H1 (cell line): ENCODE measurements around the gene USHBP1. TPM values are rescaled to one million over a fixed set of nuclear protein-coding genes. Genes with fewer than 3 reads are reported as not detected.

Experiments used
- CHD7 ChIP-seq: fragments of 300-600 bp; sonication (generic); IDR thresholded peaks from 2 replicates; pipeline ENCODE4 v1.7.1; 2012; ENCODE audit warnings: low read length, moderate library complexity, mild to moderate bottlenecking, inconsistent platforms; ENCODE audit not compliant: insufficient replicate concordance
- CTCF ChIP-seq, 3 experiments: IDR thresholded peaks; 1 replicate in 2 of 3; 2 replicates in 1 of 3; pipeline versions ENCODE4 v1.5.1 to v1.6.1; 2011; ENCODE audit warnings: low read length in 3 of 3, mild to moderate bottlenecking in 3 of 3, inconsistent platforms in 2 of 3, low read depth in 1 of 3, moderate library complexity in 1 of 3; ENCODE audit not compliant: insufficient read depth in 1 of 3; ENCODE audit errors: control extremely low read depth in 1 of 3
- NANOG ChIP-seq: IDR thresholded peaks from 2 replicates; pipeline ENCODE4 v1.6.1; 2011; ENCODE audit warnings: low read length, low read depth, mild to moderate bottlenecking, inconsistent platforms; ENCODE audit not compliant: insufficient read depth, poor library complexity, severe bottlenecking
- RBBP5 ChIP-seq: IDR thresholded peaks from 2 replicates; pipeline ENCODE4 v1.7.1; 2012; ENCODE audit warnings: low read depth, mild to moderate bottlenecking, inconsistent platforms, low read length, moderate library complexity, borderline replicate concordance
- SIN3A ChIP-seq, 2 experiments: IDR thresholded peaks in 1 of 2; conservative IDR thresholded peaks in 1 of 2; 2 replicates each; pipeline ENCODE4 v1.6.1; 2011 to 2012; ENCODE audit warnings: low read length in 2 of 2, improper control_type of control experiment in 1 of 2, low read depth in 1 of 2, mild to moderate bottlenecking in 1 of 2
- SP1 ChIP-seq: IDR thresholded peaks from 2 replicates; pipeline ENCODE4 v1.6.1; 2011; ENCODE audit warnings: low read depth, low read length
- YY1 ChIP-seq: IDR thresholded peaks from 2 replicates; pipeline ENCODE4 v1.6.1; 2011; ENCODE audit warnings: low read depth, mild to moderate bottlenecking, low read length
- polyA plus RNA-seq, 7 experiments: library from polyadenylated mRNA; depleted of rRNA in 3 of 7; stranded (reverse) in 5 of 7; unstranded in 2 of 7; fragments of >200 nt in 5 of 7; fragments of 200-250 nt in 2 of 7; gene quantifications; 1 replicate in 5 of 7; 2 replicates in 1 of 7; 4 replicates in 1 of 7; pipeline versions ENCODE4 v1.2.1 to v1.2.3, GENCODE V29; 2011 to 2013; ENCODE audit warnings: missing spikeins in 2 of 7, mixed read lengths in 2 of 7
- total RNA-seq: library from RNA; stranded (reverse); fragmentation: NEBNext Ultra II Directional; extraction: Animal tissue kit (Norgen Biotek cat#: 25700); gene quantifications from 2 replicates; pipeline ENCODE4 v1.2.1, GENCODE V29; 2021

The USHBP1 gene
- total and polyA plus RNA-seq, 2 of the 8 experiments (the other 6 are each of a cell fraction or from before 2014, with no cell fraction given): 5.0 to 7.5 TPM

DNA sequence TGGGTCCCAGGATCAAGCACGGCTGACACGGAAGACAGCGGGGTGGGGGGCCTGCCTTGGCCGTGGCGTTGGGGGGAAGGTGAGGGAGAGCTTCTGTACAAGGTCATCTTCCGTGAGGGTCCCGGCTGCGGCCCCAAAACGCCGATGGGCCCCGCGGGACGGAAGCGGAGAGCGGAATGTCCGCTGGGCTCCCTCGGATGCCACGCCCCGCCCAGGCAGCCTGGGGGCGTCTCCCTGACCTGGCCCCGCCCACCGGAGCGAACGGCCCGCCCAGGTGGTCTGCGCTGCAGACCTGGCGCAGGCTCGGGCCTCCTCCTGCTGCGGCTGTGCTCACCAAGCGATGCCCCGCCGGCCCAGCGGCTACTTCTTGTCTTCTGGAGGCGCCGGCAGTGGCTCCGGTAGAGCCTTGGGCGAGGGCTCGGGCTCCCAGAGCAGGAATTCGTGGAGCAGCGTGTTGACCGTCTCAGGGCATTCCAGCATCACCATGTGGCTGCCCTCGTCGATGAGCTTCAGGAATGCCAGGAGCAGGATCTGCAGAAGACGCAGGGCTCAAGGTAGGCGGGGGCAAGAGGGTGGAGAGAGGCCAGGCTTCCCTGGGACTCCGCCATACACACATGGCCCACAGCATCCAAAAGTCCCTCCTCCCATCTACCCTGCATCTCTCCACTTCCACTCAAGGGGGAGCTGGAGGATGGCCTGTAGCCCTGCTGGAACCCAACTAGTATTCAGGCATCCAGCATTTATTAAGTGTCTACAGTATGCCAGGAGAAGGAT is 27.9 kb upstream of the USHBP1 start (continued):
- TF ChIP-seq CHD7 (no peak), SP1 (no peak), CTCF (IDR thresholded peaks at IDR 0.05; ENCODE audit: control extremely low read depth in 1 of 3, insufficient read depth in 1 of 3, low read depth in 1 of 3, low read length in 3 of 3) (peak; percentile 69 to 81 (median 74)), NANOG (no peak), RBBP5 (peak; percentile 73), YY1 (peak; percentile 64), SIN3A (conservative IDR thresholded peaks at IDR 0.05 in 1 of 2, IDR thresholded peaks at IDR 0.05 in 1 of 2; ENCODE audit: low read depth in 1 of 2, low read length in 2 of 2) (peak; percentile 50 to 63; a peak in 1 of 4 replicates)
